Right lobe of liver (tissue), 6 donors: ENCODE data around the gene CCDC9. TPM values are rescaled to one million over a fixed set of nuclear protein-coding genes. Genes with fewer than 3 reads are reported as not detected.

Experiments
- ATAC-seq, 4 donors: fragments of 200-7000 bp; cut with Tn5 transposase; one replicate each; pipeline ENCODE4 v1.9.1; 2020; ENCODE audit warnings: mild to moderate bottlenecking in 4 of 4, moderate library complexity in 4 of 4
- DNase-seq, 3 donors: peaks; one replicate each; pipeline ENCODE4 v3.0.0-alpha.2; 2020
- H3K27ac ChIP-seq, 3 donors: fragments of 200-600 bp; one replicate each; pipeline ENCODE4 v1.8.0; 2022
- H3K27me3 ChIP-seq, 2 donors: fragments of 200-600 bp; one replicate each; pipeline ENCODE4 v1.8.0; 2022
- H3K36me3 ChIP-seq, 4 donors: fragments of 200-600 bp; sonication (generic) in 1 of 4; one replicate each; pipeline versions ENCODE4 v1.5.1 to v1.8.0; 2017 to 2022; ENCODE audit warnings: control low read depth in 1 of 4
- H3K4me1 ChIP-seq, 4 donors: fragments of 200-600 bp; sonication (generic) in 1 of 4; one replicate each; pipeline versions ENCODE4 v1.5.1 to v1.8.0; 2017 to 2022; ENCODE audit warnings: control low read depth in 1 of 4
- H3K4me3 ChIP-seq, 3 donors: fragments of 200-600 bp; one replicate each; pipeline ENCODE4 v1.8.0; 2022
- H3K9me3 ChIP-seq, 4 donors: fragments of 200-600 bp; sonication (generic) in 1 of 4; one replicate each; pipeline versions ENCODE4 v1.5.1 to v1.8.0; 2017 to 2022; ENCODE audit warnings: control low read depth in 1 of 4
- POLR2A ChIP-seq: fragments of 450-650 bp; IDR thresholded peaks from one replicate; pipeline ENCODE4 v1.6.1; 2017; ENCODE audit warnings: antibody characterized with exemption, mild to moderate bottlenecking
- WGBS: methylation state at CpG from one replicate; pipeline ENCODE4 v1.1.6; 2018; ENCODE audit warnings: low coverage, low lambda C conversion rate; ENCODE audit not compliant: insufficient coverage; ENCODE audit errors: missing lambda C conversion rate; 5-methylcytosine and 5-hydroxymethylcytosine counted together
- intact Hi-C, 2 donors: fragments of 100-400 bp; cut with DNase I; formaldehyde crosslinking; loops; one replicate each; pipeline versions ENCODE4 v1.11.2 to v1.14.1; 2022
- total RNA-seq, 6 experiments: library from RNA; depleted of rRNA in 2 of 6; stranded (reverse); fragments of >200 nt in 2 of 6; fragmentation: NEBNext Ultra II Directional in 3 of 6; extraction: Animal tissue kit (Norgen Biotek cat#: 25700) in 3 of 6; gene quantifications; one replicate each; pipeline versions ENCODE4 v1.1.0 to v1.2.4, GENCODE V29; 2016 to 2023
- TF ChIP-seq, protein P1 (sequence below), 4 donors: fragments of 200-600 bp in 3 of 4; fragments of 450-650 bp in 1 of 4; IDR thresholded peaks; one replicate each; pipeline versions ENCODE4 v1.5.1 to v1.8.0; 2016 to 2022; ENCODE audit warnings: antibody characterized with exemption in 4 of 4, mild to moderate bottlenecking in 2 of 4
- donor health status: DM: no; HTN: yes; CAD: no.
- donor health status: DM: no; HTN: no; CAD: no.
- donor health status: DM: no; HTN: no; CAD: no.
- donor health status: DM: no; HTN: yes; CAD: no.
- donor health status: DM: no; HTN: yes; CAD: no.

CCDC9 gene
- total RNA-seq, 6 experiments from 2014 or later = 5.8 to 15.1 (median 9.1) TPM

DNA sequence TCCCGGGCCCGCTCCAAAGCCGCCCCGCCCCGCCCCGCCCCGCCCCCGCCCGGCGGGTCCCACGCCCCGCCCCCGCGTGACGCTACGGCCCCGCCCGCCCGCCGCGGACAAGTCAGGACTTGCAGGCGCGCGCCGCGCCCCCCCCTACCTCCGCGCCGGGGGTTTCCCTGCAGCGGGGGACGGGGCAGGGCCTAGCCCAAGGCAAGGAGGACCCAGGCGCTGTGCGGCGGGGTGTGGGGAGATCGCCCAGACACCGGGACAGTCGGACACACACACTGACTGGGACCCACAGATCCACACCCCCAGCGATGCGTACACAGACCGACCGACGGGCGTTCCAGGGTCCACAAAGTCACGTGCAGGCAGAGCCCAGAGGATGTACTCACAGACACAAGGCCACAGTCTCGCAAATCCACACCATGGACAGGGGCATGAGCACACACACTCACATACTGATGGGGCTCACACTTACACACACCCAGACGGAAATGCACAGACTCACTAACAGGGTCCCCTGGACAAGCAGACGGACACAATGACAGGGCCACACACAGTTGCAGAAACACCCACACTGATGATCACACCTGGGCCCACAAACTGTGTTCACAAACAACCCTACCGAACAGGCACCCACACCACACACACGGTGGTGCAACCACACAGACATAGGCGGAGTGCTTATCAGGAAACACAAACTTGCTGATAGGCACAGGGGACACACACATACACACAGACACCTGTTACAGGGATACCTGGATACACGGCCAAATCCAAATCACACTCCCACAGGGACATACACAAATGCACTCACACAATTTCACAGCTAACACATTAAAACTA is 24.9 kb upstream of the CCDC9 start:
- Histone ChIP-seq H3K9me3 (no peaks in the 10 kb centered on the region), H3K4me3 (peak overlapping the region; percentile 36 to 97 (median 77)), H3K4me1 (peaks cover 0 to 22% (median 12%) of the 10 kb centered on the region in 4 donors), H3K36me3 (no peaks in the 10 kb centered on the region), H3K27me3 (no peaks in the 10 kb centered on the region), H3K27ac (peak overlapping the region; percentile 44 to 80 (median 67))
- peak; percentile 93 to 96 (median 95) for DNase-seq
- intact Hi-C loops = no loop called here
- WGBS = 0% methylated on average over 3 of the region's 51 CpGs
- peak; percentile 48 to 70 (median 62) for ATAC-seq
- TF ChIP-seq POLR2A = peak; percentile 50
- TF ChIP-seq, protein P1, sequence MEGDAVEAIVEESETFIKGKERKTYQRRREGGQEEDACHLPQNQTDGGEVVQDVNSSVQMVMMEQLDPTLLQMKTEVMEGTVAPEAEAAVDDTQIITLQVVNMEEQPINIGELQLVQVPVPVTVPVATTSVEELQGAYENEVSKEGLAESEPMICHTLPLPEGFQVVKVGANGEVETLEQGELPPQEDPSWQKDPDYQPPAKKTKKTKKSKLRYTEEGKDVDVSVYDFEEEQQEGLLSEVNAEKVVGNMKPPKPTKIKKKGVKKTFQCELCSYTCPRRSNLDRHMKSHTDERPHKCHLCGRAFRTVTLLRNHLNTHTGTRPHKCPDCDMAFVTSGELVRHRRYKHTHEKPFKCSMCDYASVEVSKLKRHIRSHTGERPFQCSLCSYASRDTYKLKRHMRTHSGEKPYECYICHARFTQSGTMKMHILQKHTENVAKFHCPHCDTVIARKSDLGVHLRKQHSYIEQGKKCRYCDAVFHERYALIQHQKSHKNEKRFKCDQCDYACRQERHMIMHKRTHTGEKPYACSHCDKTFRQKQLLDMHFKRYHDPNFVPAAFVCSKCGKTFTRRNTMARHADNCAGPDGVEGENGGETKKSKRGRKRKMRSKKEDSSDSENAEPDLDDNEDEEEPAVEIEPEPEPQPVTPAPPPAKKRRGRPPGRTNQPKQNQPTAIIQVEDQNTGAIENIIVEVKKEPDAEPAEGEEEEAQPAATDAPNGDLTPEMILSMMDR (IDR thresholded peaks at IDR 0.05) = no peak

DNA sequence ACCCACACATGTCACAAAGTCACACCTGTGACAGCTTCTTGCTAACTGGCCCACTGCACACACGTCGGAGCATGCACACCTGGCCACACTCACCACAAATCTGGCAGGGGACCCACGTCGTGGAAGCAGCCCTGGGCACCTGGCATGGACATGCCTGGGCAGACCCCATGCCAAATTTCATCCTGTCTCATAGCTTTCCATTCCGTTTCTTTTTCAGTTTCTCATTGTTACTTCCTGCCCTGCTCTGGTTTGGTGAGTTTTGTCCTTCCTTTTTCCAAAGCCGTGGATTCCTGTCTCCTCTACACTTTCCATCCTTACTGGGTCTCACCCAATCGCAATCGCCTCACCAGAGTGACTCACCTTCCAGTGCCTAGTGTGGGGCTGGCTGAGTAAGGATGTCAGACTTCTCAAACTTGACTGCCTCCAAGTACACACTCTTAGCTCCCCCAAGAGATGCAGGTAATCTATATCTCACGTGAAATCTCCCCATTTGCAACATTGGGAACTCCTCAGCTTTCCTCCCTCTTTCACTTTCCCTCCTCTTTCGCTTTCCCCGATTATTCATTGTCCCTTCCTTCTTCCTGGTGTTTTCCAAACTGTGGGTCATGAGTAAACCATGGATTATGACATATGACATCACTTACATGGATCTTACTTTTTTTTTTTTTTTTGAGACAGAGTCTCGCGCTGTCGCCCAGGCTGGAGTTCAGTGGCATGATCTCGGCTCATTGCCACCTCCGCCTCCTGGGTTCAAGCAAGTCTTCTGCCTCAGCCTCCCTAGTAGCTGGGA is 23.7 kb upstream of the CCDC9 start:
- TF ChIP-seq, protein P1 (IDR thresholded peaks at IDR 0.05) = no peak
- TF ChIP-seq POLR2A = no peak
- Histone ChIP-seq H3K36me3 (no peaks in the 10 kb centered on the region), H3K27me3 (no peaks in the 10 kb centered on the region), H3K4me3 (no peak overlapping the region), H3K9me3 (no peaks in the 10 kb centered on the region), H3K4me1 (peaks cover 0 to 14% (median 6%) of the 10 kb centered on the region in 4 donors), H3K27ac (peak overlapping the region in 1 of 3 donors; percentile 54)
- DNase-seq = no peak
- intact Hi-C loops = no loop called here
- WGBS = 59% methylated on average over 9 of the region's 16 CpGs
- peak in 1 of 4 donors; percentile 6 for ATAC-seq

DNA sequence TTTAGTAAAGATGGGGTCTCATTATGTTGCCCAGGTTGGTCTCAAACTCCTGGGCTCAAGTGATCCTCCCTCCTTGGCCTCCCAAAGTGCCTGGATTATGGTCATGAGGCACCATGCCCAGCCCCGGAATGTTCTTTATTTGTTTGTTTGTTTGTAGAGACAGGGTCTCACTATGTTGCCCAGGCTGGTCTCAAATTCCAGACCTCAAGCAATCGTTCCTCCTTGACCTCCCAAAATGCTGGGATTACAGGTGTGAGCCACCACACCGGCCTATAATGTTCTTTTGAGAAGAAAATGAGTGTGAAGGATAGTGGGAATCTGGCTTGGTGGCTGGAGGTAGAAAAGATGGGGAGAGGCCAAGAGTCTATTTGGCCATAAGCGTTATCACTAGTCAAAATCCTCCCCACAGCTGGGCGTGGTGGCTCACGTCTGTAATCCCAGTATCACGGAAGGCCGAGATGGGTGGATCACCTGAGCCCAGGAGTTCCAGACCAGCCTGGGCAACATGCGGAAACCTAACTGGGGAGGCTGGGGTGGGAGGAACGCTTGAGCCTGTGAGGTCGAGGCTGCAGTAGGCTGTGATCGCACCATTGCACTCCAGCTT is 20.2 kb upstream of the CCDC9 start:
- Histone ChIP-seq H3K9me3 (no peaks in the 10 kb centered on the region), H3K4me1 (peaks cover 0 to 12% (median 5%) of the 10 kb centered on the region in 4 donors), H3K27ac (no peak overlapping the region), H3K4me3 (no peak overlapping the region), H3K27me3 (no peaks in the 10 kb centered on the region), H3K36me3 (no peaks in the 10 kb centered on the region)
- ATAC-seq = no peak
- TF ChIP-seq, protein P1 (IDR thresholded peaks at IDR 0.05) = no peak
- no peak for TF ChIP-seq POLR2A
- 87% methylated on average over 12 of the region's 12 CpGs for WGBS
- intact Hi-C loops = no loop called here
- no peak for DNase-seq

DNA sequence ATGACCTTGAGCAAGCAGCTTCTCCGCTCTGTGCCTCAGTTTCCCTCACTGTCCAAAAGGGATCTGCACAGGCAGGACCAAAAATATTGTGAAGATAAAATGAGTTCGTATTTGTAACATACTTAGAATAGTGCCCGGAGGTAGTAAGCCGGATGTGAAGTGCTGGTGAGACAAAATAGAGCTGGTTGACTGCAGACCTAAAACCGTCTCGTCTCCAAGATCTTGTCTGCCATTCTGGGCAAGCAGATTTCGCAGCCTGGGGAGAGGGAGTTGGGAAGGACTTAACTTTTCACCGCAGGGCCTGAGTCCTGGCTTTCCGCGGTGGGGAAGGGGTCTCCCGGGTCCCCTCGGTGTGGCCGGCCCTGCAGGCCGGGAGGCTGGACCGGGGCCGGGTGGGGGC is 17.2 kb upstream of the CCDC9 start:
- Histone ChIP-seq H3K27me3 (no peaks in the 10 kb centered on the region), H3K36me3 (no peaks in the 10 kb centered on the region), H3K27ac (no peak overlapping the region), H3K4me1 (peaks cover 0 to 4% (median 0%) of the 10 kb centered on the region in 4 donors), H3K9me3 (no peaks in the 10 kb centered on the region), H3K4me3 (peak overlapping the region in 1 of 3 donors; percentile 19)
- ATAC-seq (no peak), DNase-seq (no peak)
- intact Hi-C loops = no loop called here
- no peak for TF ChIP-seq POLR2A
- TF ChIP-seq, protein P1 (IDR thresholded peaks at IDR 0.05) = no peak
- WGBS = 40% methylated on average over 6 of the region's 16 CpGs
